IMR-90 (cell line): Measurements from ENCODE around the gene SUN5. TPM values are rescaled to one million over a fixed set of nuclear protein-coding genes. Genes with fewer than 3 reads are reported as not detected.

Experiments used
- ATAC-seq: fragments of 200-7000 bp; cut with Tn5 transposase; 2 replicates; pipeline ENCODE4 v1.9.1; 2020; ENCODE audit warnings: low read depth, mild to moderate bottlenecking, moderate library complexity
- BruUV-seq: library from RNA; stranded (reverse); fragments of 400-500 nt; replicated peaks from 2 replicates; lab custom pipeline; 2021; lab: Mats Ljungman, UMichigan
- CTCF ChIA-PET: fragments of 300-600 bp; formaldehyde crosslinking; extraction: SDS; loops from one replicate; lab custom pipeline; 2021; ENCODE audit warnings: antibody characterized with exemption; lab: Yijun Ruan, JAX
- POLR2A ChIA-PET: fragments of 300-600 bp; sonication (Branson Sonifier 250); formaldehyde crosslinking; loops from one replicate; lab custom pipeline; 2022; ENCODE audit warnings: antibody characterized with exemption; ENCODE audit not compliant: unreplicated experiment; lab: Charles Lee
- DNase-seq: peaks from one replicate; pipeline ENCODE4 v3.0.0; 2013
- H2AFZ ChIP-seq: replicated peaks from 2 replicates; pipeline ENCODE3; 2013; ENCODE audit warnings: low read length, mild to moderate bottlenecking; ENCODE audit not compliant: poor library complexity
- H2AK5ac ChIP-seq: 2 replicates; pipeline ENCODE4 v1.6.1; 2013; ENCODE audit warnings: low read depth, low read length, inconsistent platforms
- H2AK9ac ChIP-seq: replicated peaks from 2 replicates; pipeline ENCODE3; 2013; ENCODE audit warnings: mild to moderate bottlenecking, low read depth, low read length, moderate library complexity; ENCODE audit not compliant: poor library complexity
- H2BK120ac ChIP-seq: 2 replicates; pipeline ENCODE4 v1.6.1; 2013; ENCODE audit warnings: low read depth, low read length, inconsistent platforms
- H2BK15ac ChIP-seq: 3 replicates; pipeline ENCODE4 v1.6.1; 2013; ENCODE audit warnings: low read depth, low read length, inconsistent platforms
- H2BK20ac ChIP-seq: 2 replicates; pipeline ENCODE4 v1.6.1; 2013; ENCODE audit warnings: low read depth, mild to moderate bottlenecking, inconsistent platforms, low read length, moderate library complexity
- H2BK5ac ChIP-seq: 2 replicates; pipeline ENCODE4 v1.6.1; 2013; ENCODE audit warnings: mild to moderate bottlenecking, low read depth, low read length, inconsistent platforms; ENCODE audit not compliant: poor library complexity, severe bottlenecking
- H3K14ac ChIP-seq: replicated peaks from 2 replicates; pipeline ENCODE4 v1.6.1; 2013; ENCODE audit warnings: low read depth, low read length, inconsistent platforms
- H3K18ac ChIP-seq: 2 replicates; pipeline ENCODE4 v1.6.1; 2013; ENCODE audit warnings: low read depth, low read length, control low read depth
- H3K23ac ChIP-seq: 2 replicates; pipeline ENCODE4 v1.6.1; 2013; ENCODE audit warnings: low read depth, low read length, inconsistent platforms
- H3K27ac ChIP-seq: 2 replicates; pipeline ENCODE4 v1.5.1; 2013; ENCODE audit warnings: mild to moderate bottlenecking, control low read depth, low read length; ENCODE audit not compliant: insufficient read depth
- H3K27me3 ChIP-seq: 2 replicates; pipeline ENCODE4 v1.6.1; 2013; ENCODE audit warnings: low read length; ENCODE audit not compliant: control insufficient read depth, insufficient read depth
- H3K36me3 ChIP-seq: 2 replicates; pipeline ENCODE4 v1.6.1; 2013; ENCODE audit warnings: low read length, mixed read lengths; ENCODE audit not compliant: control insufficient read depth, insufficient read depth
- H3K4ac ChIP-seq: 2 replicates; pipeline ENCODE4 v1.6.1; 2013; ENCODE audit warnings: low read depth, low read length, inconsistent platforms
- H3K4me1 ChIP-seq: 2 replicates; pipeline ENCODE4 v1.6.1; 2013; ENCODE audit warnings: low read length, mixed read lengths; ENCODE audit not compliant: control insufficient read depth, insufficient read depth
- H3K4me2 ChIP-seq: 2 replicates; pipeline ENCODE4 v1.6.1; 2013; ENCODE audit warnings: low read depth, mild to moderate bottlenecking, control low read depth, low read length, moderate library complexity
- H3K4me3 ChIP-seq: 2 replicates; pipeline ENCODE4 v1.5.1; 2013; ENCODE audit warnings: low read depth, mild to moderate bottlenecking, control low read depth, low read length, moderate library complexity; ENCODE audit not compliant: insufficient read depth
- H3K56ac ChIP-seq: 2 replicates; pipeline ENCODE4 v1.6.1; 2013; ENCODE audit warnings: low read length, inconsistent platforms; ENCODE audit not compliant: insufficient read depth; ENCODE audit errors: extremely low read depth
- H3K79me1 ChIP-seq, 2 experiments: 2 replicates each; pipeline ENCODE4 v1.6.1; 2013; ENCODE audit warnings: low read length in 2 of 2, inconsistent platforms in 1 of 2, low read depth in 1 of 2
- H3K9ac ChIP-seq: 2 replicates; pipeline ENCODE4 v1.6.1; 2013; ENCODE audit warnings: low read depth, low read length, control low read depth
- H3K9me1 ChIP-seq: 2 replicates; pipeline ENCODE4 v1.6.1; 2013; ENCODE audit warnings: low read length, inconsistent platforms; ENCODE audit not compliant: insufficient read depth
- H3K9me3 ChIP-seq: 2 replicates; pipeline ENCODE4 v1.6.1; 2013; ENCODE audit warnings: low read length; ENCODE audit not compliant: control insufficient read depth, insufficient read depth
- H4K20me1 ChIP-seq: 2 replicates; pipeline ENCODE4 v1.6.1; 2013; ENCODE audit warnings: low read length, inconsistent platforms; ENCODE audit not compliant: insufficient read depth
- H4K5ac ChIP-seq: 2 replicates; pipeline ENCODE4 v1.6.1; 2013; ENCODE audit warnings: mild to moderate bottlenecking, low read depth, low read length, control low read depth
- H4K8ac ChIP-seq, 2 experiments: 2 replicates each; pipeline ENCODE4 v1.6.1; 2013; ENCODE audit warnings: low read depth in 2 of 2, low read length in 2 of 2, control low read depth in 1 of 2, inconsistent platforms in 1 of 2
- H4K91ac ChIP-seq: 2 replicates; pipeline ENCODE4 v1.6.1; 2013; ENCODE audit warnings: low read depth, low read length, inconsistent platforms; ENCODE audit not compliant: insufficient read depth
- CTCF ChIP-seq: conservative IDR thresholded peaks from 2 replicates; pipeline ENCODE4 v1.5.1; 2012; ENCODE audit warnings: mild to moderate bottlenecking, low read depth, low read length, improper control_type of control experiment
- ELK1 ChIP-seq: fragments of 150-350 bp; IDR thresholded peaks from 2 replicates; pipeline ENCODE4 v1.6.1; 2016; ENCODE audit warnings: low read depth, mild to moderate bottlenecking, low read length, moderate library complexity, borderline replicate concordance
- POLR2A ChIP-seq: IDR thresholded peaks from 2 replicates; pipeline ENCODE4 v1.6.1; 2012; ENCODE audit warnings: mild to moderate bottlenecking, low read depth, low read length
- WGBS, 2 experiments: methylation state at CpG; one replicate each; pipeline versions ENCODE4 v1.1.5 to v1.1.7; 2013; ENCODE audit warnings: missing lambda C conversion rate in 2 of 2; ENCODE audit not compliant: insufficient read length in 1 of 2; ENCODE audit errors: extremely low coverage in 2 of 2; 5-methylcytosine and 5-hydroxymethylcytosine counted together
- dilution Hi-C: fragments of 300-500 bp; cut with HindIII; formaldehyde crosslinking; loops from one replicate; pipeline ENCODE4 v1.14.3; 2018; ENCODE audit warnings: low sequenced_read_pairs; ENCODE audit not compliant: unreplicated experiment
- in situ Hi-C: fragments of 300-500 bp; cut with MboI; formaldehyde crosslinking; loops from 3 replicates; pipeline ENCODE4 v1.14.3; 2019; ENCODE audit warnings: low sequenced_read_pairs, inconsistent platforms, mixed read lengths
- intact Hi-C: fragments of 100-400 bp; cut with micrococcal nuclease; formaldehyde crosslinking; loops from 2 replicates; pipeline ENCODE4 v1.10.0; 2022
- polyA plus RNA-seq, 3 experiments: library from polyadenylated mRNA; depleted of rRNA; stranded (reverse); fragments of >200 nt; gene quantifications; 2 replicates each; pipeline ENCODE4 v1.2.3, GENCODE V29; 2012; ENCODE audit warnings: low replicate concordance in 1 of 3
- total RNA-seq: library from RNA; depleted of rRNA; stranded (reverse); fragments of >200 nt; gene quantifications from 2 replicates; pipeline ENCODE4 v1.2.3, GENCODE V29; 2012

The SUN5 gene
- total and polyA plus RNA-seq, 2 of the 4 experiments (the other 2 are of a cell fraction) = not detected

GRCh38 chr20:32977281-32978008, 26.8 kb downstream of the SUN5 start:
- Histone ChIP-seq H2AK5ac (no peak overlapping the region), H3K4ac (no peak overlapping the region), H2BK5ac (no peak overlapping the region), H3K79me1 (no peaks in the 10 kb centered on the region), H3K9me1 (no peaks in the 10 kb centered on the region), H3K27me3 (peaks cover 21% of the 10 kb centered on the region; the same call in 1 of the 2 replicates), H2BK20ac (no peak overlapping the region), H3K14ac (no peak overlapping the region), H4K8ac (no peak overlapping the region), H3K4me1 (no peaks in the 10 kb centered on the region), H3K56ac (no peak overlapping the region), H4K91ac (no peak overlapping the region), H3K18ac (no peak overlapping the region), H3K36me3 (no peaks in the 10 kb centered on the region), H2AFZ (no peak overlapping the region), H4K5ac (no peak overlapping the region), H3K23ac (no peak overlapping the region), H3K9ac (no peak overlapping the region), H3K4me3 (no peak overlapping the region), H2BK120ac (no peak overlapping the region), H3K9me3 (no peaks in the 10 kb centered on the region), H2AK9ac (no peak overlapping the region), H3K4me2 (no peak overlapping the region), H3K27ac (no peak overlapping the region), H2BK15ac (no peak overlapping the region), H4K20me1 (no peaks in the 10 kb centered on the region)
- DNase-seq (no peak), ATAC-seq (no peak)
- in situ Hi-C loops = no loop called here
- POLR2A ChIA-PET = no interaction called here
- intact Hi-C loops = no loop called here
- dilution Hi-C loops = no loop called here
- 55% methylated on average over 4 of the region's 13 CpGs; no CpG with 5 or more reads in 1 of the 2 experiments for WGBS, 2 experiments
- CTCF ChIA-PET = no interaction called here
- no peak for TF ChIP-seq CTCF
- TF ChIP-seq ELK1 = no peak
- no peak for TF ChIP-seq POLR2A
- no TSS peak for BruUV-seq
